HG02763 (cell line): ENCODE measurements around the gene ALG8.

Experiments used
- ATAC-seq: cut with Tn5 transposase; IDR thresholded peaks from one replicate; pipeline ENCODE4 v1.9.1; 2021; ENCODE audit warnings: mild to moderate bottlenecking, moderate library complexity; ENCODE audit not compliant: unreplicated experiment

Gene ALG8

DNA sequence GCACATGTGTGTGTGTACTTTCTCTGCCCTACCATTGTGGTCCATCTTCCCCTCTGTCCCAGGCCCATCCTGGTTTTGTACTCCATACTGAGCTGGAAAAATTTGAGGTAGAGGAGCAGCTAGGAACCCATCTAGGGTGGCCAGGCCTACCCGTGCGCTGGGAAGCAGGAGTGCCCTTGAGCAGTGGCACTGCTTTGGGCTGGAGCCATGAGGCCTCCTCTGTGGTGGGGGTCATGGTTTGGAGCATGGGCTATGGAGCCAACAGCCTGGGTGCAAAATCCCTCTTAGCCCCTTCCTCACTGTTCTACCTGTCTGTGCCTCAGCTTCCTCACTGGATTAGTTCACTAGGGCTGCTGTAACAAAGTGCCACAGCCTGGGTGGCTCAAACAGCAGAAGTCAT is 21.9 kb upstream of the ALG8 start:
- ATAC-seq = no peak

GRCh38 chr11:78160557-78160956 is 21.1 kb upstream of the ALG8 start:
- ATAC-seq = no peak

DNA sequence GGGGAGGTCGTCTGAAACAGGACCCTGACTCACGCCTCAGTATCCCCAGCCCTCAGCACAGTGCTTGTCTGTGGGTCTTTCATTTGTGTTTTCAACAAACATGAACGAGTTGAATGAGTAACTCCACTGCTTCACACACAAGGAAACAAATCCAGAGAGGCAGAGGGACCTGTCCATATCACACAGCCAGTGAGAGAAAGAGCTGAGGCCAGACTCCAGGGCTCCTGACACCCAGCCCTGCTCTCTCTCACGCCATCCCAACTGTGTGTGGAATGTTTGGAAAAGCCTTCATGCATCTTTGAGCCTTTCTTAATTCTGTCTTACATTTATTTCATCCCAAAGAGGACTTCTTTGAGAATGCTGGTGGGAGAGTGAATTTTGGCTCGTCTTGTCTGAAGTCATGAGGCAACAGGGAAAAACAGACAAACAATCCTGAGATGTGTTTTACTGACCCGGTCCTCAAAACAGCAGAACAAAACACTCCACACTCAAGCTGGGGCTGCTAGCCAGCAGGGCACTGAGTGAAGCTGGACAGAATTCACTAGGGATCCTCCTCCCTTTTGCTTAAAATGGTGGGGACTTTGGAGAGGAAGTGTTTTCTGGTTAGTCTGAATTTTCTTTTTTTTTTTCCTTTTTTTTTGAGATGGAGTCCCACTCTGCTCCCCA is 19.7 kb upstream of the ALG8 start:
- no peak for ATAC-seq

DNA sequence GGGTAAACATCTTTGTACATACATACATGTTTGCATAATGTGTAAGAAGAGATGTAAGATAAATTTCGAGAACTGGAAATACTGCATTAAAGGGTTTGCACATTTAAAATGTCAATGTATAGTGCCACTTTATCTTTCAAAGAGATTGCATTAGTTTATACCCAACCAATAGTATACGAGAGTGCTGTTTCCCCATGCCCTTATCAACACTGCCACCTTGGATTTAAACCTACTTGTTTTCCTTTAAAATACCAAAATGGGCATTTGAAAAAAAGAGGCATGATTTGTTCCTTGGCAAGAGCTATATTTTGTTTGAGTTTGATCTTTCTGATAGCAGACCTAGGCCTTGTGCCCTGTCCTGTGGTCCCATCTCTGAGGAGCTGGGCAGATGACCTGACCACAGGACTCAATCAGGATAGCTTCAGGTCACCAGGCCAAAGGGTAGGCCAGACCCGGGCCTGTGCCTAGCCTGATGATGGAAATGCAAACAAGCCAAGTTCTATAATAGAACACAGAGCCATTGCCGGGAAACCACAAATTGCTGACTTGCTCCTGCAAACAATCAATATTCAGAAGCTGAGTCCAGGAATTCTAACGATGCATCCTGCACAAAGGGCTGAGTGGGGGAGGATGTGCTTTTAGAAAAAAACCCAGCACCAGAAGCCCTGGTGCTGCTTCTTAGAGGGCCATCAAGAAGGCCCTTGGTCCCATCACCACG is 16.9 kb upstream of the ALG8 start:
- no peak for ATAC-seq

- ATAC-seq = no peak
These were observed 12.4 kb upstream of the ALG8 start for GRCh38 chr11:78151804-78152203.

DNA sequence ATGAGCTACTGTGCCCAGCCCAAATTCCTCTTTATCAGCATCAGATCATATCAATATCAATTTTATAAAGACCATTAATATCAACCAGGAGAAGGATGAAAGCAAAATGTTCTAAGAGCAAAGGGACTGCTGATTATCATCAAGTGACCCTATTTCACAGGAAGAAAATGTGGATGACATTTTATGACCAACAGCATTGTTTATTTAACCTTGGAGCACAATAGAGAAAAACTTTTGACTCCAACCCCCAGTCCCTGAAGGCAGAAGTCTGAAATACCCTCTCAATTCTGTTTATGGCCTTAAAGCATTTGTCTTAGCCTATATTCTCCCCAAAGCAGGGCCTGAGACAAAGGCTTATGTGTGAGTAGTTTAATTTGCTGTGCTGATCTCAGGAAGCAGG is 11.3 kb upstream of the ALG8 start:
- ATAC-seq = no peak

DNA sequence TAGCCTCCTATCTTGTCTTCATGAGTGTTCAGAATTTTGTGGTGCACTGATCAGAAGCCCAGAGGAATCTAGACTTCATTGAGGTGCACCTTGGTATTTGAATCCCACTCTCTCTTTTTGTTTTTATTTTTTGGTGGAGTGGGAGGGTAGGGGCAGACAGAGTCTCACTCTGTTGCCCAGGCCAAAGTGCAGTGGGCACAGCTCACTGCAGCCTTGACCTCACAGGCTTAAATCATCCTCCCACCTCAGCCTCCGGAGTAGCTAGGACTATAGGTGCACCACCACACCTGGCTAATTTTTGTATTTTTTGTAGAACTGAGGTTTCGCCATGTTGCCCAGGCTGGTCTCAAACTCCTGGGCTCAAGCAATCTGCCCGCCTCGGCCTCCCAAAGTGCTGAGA is 10.9 kb upstream of the ALG8 start:
- ATAC-seq = no peak

DNA sequence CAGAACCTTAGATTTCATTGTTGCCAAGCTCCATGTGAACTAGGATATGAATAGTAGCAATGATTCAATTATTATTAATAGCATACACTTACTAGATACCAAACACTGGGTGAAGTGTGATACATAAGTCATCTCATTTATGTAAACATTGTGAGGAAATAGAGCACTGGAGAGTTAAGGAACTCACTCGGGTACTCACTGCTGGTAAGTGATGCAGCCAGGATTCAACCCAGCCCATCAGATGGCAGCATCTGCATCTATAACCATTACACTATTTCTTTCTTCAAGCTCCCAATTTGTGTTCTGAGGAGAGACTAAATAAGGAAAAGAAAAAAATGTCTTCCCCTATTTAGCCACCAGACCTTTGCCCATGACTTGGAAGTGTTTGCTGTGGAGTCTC is 10.2 kb upstream of the ALG8 start:
- ATAC-seq = no peak

DNA sequence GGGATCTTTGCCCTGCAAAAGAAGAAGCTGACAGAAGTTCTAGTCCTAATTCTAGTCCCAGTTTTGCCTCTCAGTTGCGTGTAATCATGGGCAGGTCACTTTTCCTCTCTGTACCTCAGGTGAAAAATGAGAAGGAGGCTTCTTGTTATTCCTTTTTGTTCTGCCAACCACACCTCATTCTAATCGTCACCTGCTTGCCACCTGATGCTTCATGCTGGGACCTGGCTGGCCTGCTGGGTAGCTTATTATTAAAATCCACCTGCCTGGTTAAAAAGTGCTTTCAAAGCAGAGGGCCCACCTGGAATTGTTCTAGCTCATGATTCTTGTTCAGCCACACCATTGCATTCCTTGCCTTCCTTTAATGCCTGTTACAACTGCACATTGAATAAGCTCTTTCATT is 8.4 kb upstream of the ALG8 start:
- ATAC-seq = no peak

DNA sequence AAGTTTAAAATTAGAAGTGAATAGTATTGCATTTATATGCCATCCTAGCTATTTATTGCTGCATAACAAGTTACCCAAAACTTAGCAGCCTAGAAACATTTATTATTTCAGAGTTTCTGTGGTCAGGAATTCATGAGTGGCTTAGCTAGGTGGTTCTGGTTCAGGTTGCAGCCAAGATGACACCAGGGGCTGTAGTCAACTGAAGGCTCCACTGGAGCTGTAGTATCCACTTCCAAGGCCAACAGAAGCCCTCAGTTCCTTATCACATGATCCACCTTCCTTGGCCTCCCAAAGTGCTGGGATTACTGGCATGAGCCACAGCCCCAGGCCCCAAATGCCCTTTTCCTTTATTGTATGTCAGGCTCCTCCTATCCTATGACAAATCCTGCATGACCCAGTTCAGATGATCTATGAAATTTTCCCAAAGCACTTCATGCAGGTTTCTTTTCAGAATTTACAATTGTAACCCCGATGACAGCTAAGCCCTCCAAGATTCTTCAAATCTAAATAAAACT is 6.1 kb upstream of the ALG8 start:
- ATAC-seq = no peak

DNA sequence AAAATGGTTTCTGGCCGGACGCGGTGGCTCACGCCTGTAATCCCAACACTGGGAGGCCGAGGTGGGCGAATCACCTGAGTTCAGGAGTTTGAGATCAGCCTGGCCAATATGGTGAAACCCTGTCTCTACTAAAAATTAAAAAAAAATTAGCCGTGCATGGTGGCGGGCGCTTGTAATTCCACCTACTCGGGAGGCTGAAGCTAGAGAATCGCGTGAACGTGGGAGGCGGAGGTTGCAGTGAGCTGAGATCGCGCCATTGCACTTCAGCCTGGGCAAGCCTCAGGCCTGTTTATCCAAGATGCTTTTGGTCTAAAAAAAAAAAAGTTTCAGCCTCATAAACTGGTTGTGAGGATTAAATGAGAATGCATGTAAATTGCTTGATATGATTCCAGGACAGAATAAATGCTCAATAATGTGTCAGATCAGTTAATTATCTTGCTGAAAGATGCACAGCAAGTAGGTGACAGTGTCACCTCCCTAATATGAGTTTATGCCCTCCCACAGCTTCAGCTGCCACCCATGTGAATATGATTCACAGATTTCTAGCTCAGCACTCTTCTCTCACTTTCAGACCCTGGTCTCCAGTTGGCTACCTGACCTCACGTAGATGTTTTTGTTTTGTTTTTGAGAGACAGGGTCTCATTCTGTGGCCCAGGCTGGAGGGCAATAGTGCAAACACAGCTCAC is 1.1 kb upstream of the ALG8 start:
- no peak for ATAC-seq

- peak; percentile 21 for ATAC-seq
These were observed 568 bp downstream of the ALG8 start for GRCh38 chr11:78138694-78139421.

DNA sequence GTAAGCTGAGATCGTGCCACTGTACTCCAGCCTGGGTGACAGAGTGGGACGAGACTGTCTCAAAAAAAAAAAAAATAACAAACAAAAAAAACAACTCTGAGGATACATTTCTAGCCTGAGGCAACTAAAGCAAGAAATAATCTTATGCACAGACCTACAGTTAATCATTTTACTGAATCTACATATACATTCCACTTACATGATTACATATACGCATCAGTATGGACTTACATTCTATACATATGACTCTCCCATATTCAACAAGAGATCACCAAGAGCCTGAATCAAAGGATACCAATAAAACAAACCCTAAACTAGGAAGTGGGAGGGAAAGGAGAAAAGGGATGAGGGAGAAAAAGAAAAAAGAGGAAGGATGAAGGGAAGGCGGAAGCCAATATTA is 1.1 kb downstream of the ALG8 start:
- ATAC-seq = no peak

DNA sequence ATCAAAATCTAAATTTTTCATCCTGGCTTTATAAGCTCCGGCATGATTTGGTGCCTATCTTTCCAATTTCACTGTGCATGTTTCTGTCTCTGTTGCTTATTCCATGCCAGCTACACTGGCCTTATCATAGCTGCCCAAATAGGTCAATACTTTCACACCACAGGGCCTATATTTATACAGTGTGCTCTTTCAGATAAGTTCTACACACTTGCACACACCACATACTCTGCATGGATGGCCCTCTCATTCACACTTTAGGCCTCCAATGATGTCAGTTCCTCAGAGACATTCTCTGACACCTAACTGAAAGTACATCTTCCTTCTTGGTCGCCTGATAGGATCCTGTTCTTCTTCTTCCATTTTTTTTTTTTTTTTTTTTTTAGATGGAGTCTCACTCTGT is 7.0 kb downstream of the ALG8 start:
- no peak for ATAC-seq

DNA sequence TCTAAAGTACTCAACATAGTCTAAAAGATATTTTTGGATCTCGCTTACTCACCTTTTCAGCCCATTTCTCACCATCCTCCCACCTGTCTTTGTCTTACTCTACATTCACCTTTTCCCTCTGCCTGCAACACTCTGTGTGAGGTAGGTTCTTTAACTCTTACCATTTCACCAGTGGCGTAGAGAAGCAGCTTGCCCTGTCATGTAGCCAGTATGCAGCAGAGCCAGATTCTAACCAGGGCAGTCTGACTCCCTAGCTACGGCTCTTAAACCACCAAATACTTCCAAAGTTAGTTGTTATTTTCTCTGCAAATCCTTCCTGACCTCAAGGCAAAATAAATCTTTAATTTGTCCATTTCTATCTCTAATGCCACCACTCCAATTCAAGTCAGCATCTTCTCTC is 7.5 kb downstream of the ALG8 start:
- ATAC-seq = no peak

- ATAC-seq = no peak
These were observed 12.0 kb downstream of the ALG8 start for GRCh38 chr11:78127403-78127802.

DNA sequence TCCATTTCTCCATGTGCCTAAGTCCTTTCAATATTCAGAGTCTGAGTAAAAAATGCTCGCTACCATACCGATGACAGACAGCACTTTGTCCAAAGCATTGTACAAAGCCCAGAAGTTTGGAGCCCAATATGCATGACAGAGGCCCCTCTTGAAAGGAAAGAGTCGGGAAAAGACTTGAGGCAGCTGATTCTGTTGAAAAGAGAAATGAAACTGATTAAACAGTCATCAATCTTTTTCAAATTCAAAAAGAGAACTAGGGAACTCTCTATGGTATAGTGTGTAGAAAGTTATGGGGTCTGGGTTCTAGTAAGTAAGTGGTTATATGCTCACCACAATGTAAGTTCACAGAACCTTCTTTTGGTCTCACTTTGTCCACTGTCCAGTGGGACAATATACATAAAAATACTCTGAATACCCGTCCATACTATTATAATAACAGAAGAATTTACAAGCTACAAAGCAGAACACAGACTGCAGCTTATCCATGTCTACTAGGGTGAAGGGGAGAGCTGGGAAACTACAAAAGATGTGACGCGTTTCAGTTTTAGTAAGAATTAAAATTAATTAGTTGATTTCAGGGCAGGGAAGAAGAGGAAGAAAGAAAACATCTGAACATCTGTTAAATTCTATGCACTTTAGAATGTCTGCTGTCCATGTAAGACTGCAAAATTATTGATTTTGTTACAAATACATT is 26.7 kb downstream of the ALG8 start:
- no peak for ATAC-seq

GRCh38 chr11:78111298-78111697 is 28.1 kb downstream of the ALG8 start:
- no peak for ATAC-seq

- no peak for ATAC-seq
These were observed 28.6 kb downstream of the ALG8 start for GRCh38 chr11:78110830-78111229.

DNA sequence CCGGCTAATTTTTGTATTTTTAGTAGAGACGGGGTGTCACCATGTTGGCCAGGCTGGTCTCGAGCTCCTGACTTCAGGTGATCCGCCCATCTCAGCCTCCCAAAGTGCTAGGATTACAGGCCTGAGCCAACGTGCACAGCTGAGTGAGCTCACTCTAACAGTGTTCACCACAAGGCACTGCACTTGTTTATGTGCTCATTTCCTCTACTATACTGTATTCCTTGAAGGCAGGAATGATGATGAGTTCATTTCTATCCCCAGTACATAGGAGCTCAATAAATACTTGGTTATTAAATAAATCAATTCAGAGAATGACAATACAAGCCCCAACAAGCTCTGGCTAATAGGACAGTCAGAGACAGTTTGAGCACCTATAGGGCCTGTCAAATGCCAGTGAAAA is 29.1 kb downstream of the ALG8 start:
- ATAC-seq = no peak
